GM12878 (cell line): Measurements from ENCODE around the gene SNX32. TPM values are rescaled to one million over a fixed set of nuclear protein-coding genes. Genes with fewer than 3 reads are reported as not detected.

Experiments used
- ATAC-seq: fragments of 200-7000 bp; cut with Tn5 transposase; 3 replicates; pipeline ENCODE4 v1.9.1; 2020; ENCODE audit warnings: mild to moderate bottlenecking, moderate library complexity
- BruUV-seq: library from RNA; stranded (reverse); fragments of 400-500 nt; replicated peaks from 2 replicates; lab custom pipeline; 2021; lab: Mats Ljungman, UMichigan
- CTCF ChIA-PET: fragments of 300-600 bp; sonication (Branson Sonifier 250); formaldehyde crosslinking; extraction: SDS; loops from one replicate; lab custom pipeline; 2021; ENCODE audit warnings: inconsistent platforms; lab: Yijun Ruan, JAX
- POLR2A ChIA-PET: fragments of 350-600 bp; formaldehyde crosslinking; extraction: SDS; loops from one replicate; lab custom pipeline; 2021; ENCODE audit warnings: inconsistent platforms; lab: Charles Lee
- RAD21 ChIA-PET: fragments of 300-600 bp; sonication (Branson Sonifier 250); formaldehyde crosslinking; loops from one replicate; lab custom pipeline; 2023; ENCODE audit warnings: antibody characterized with exemption; ENCODE audit not compliant: unreplicated experiment; lab: Charles Lee
- SMC1A ChIA-PET: fragments of 300-600 bp; sonication (Branson Sonifier 250); formaldehyde crosslinking; loops from one replicate; lab custom pipeline; 2023; ENCODE audit not compliant: unreplicated experiment, uncharacterized antibody; lab: Charles Lee
- DNase-seq: peaks from one replicate; pipeline ENCODE4 v3.0.0-alpha.2; 2011; ENCODE audit warnings: low read depth, low spot score
- FAIRE-seq: peaks from 3 replicates; lab custom pipeline; 2011; peaks lifted over from hg19 to GRCh38; lab: Jason Lieb, UNC
- H2AFZ ChIP-seq: 2 replicates; pipeline ENCODE4 v1.6.0; 2011; ENCODE audit warnings: low read depth, low read length, control low read depth; ENCODE audit not compliant: control insufficient read depth
- H3K27ac ChIP-seq: 2 replicates; pipeline ENCODE4 v1.5.1; 2011; ENCODE audit warnings: control low read depth; ENCODE audit not compliant: control insufficient read depth, insufficient read depth
- H3K27me3 ChIP-seq, 2 experiments: replicated peaks in 1 of 2; 2 replicates each; pipeline versions ENCODE4 v1.6.0 to v1.6.1; 2011; ENCODE audit warnings: low read length in 1 of 2; ENCODE audit not compliant: control insufficient read depth in 2 of 2, insufficient read depth in 2 of 2
- H3K36me3 ChIP-seq, 2 experiments: 2 replicates each; pipeline ENCODE4 v1.5.1; 2011; ENCODE audit warnings: low read length in 1 of 2; ENCODE audit not compliant: control insufficient read depth in 2 of 2, insufficient read depth in 2 of 2
- H3K4me1 ChIP-seq: 2 replicates; pipeline ENCODE4 v1.6.1; 2011; ENCODE audit warnings: mild to moderate bottlenecking, low read length, moderate library complexity, mixed read lengths; ENCODE audit not compliant: control insufficient read depth, insufficient read depth
- H3K4me2 ChIP-seq: 2 replicates; pipeline ENCODE4 v1.6.0; 2011; ENCODE audit warnings: control low read depth; ENCODE audit not compliant: control insufficient read depth, insufficient read depth
- H3K4me3 ChIP-seq: fragments of 200-600 bp; sonication (generic); 2 replicates; pipeline ENCODE4 v1.5.1; 2016
- H3K79me2 ChIP-seq: 2 replicates; pipeline ENCODE4 v1.6.0; 2011; ENCODE audit warnings: low read length; ENCODE audit not compliant: control insufficient read depth, insufficient read depth
- H3K9ac ChIP-seq: 2 replicates; pipeline ENCODE4 v1.8.0; 2011; ENCODE audit warnings: low read length, control low read depth, mixed read lengths; ENCODE audit not compliant: control insufficient read depth, insufficient read depth
- H3K9me3 ChIP-seq: replicated peaks from 3 replicates; pipeline ENCODE4 v1.5.1; 2011; ENCODE audit warnings: mild to moderate bottlenecking, low read length; ENCODE audit not compliant: control insufficient read depth, insufficient read depth
- H4K20me1 ChIP-seq: 2 replicates; pipeline ENCODE4 v1.6.0; 2011; ENCODE audit not compliant: control insufficient read depth, insufficient read depth
- FOXM1 ChIP-seq: IDR thresholded peaks from 2 replicates; pipeline ENCODE4 v1.6.1; 2012; ENCODE audit warnings: low read depth, mild to moderate bottlenecking, inconsistent platforms, low read length, moderate library complexity
- KAT2A ChIP-seq: conservative IDR thresholded peaks from 2 replicates; pipeline ENCODE4 v1.6.1; 2011; ENCODE audit warnings: low read depth, low read length; ENCODE audit not compliant: control insufficient read depth
- MYB ChIP-seq: fragments of 150-350 bp; IDR thresholded peaks from 2 replicates; pipeline ENCODE4 v1.6.1; 2014; ENCODE audit warnings: mild to moderate bottlenecking, low read depth, low read length, borderline replicate concordance
- NR2C1 ChIP-seq: fragments of 450-650 bp; IDR thresholded peaks from 2 replicates; pipeline ENCODE4 v1.6.1; 2017; ENCODE audit warnings: antibody characterized with exemption, mild to moderate bottlenecking, moderate library complexity
- NR2F1 ChIP-seq: fragments of 450-650 bp; conservative IDR thresholded peaks from 2 replicates; pipeline ENCODE4 v1.6.1; 2017; ENCODE audit warnings: mild to moderate bottlenecking
- POLR2A ChIP-seq: IDR thresholded peaks from 2 replicates; pipeline ENCODE4 v1.6.1; 2011; ENCODE audit warnings: low read depth, mild to moderate bottlenecking, low read length
- POLR2AphosphoS5 ChIP-seq: IDR thresholded peaks from 2 replicates; pipeline ENCODE4 v1.6.1; 2011; ENCODE audit warnings: mild to moderate bottlenecking, low read length, inconsistent platforms
- RELB ChIP-seq: fragments of 450-650 bp; IDR thresholded peaks from 2 replicates; pipeline ENCODE4 v1.6.1; 2017; ENCODE audit warnings: low read depth, mild to moderate bottlenecking, moderate library complexity
- SIN3A ChIP-seq: IDR thresholded peaks from 2 replicates; pipeline ENCODE4 v1.6.1; 2012; ENCODE audit warnings: low read depth, low read length, improper control_type of control experiment
- SPI1 ChIP-seq: IDR thresholded peaks from 2 replicates; pipeline ENCODE4 v1.6.1; 2011; ENCODE audit warnings: low read depth, mild to moderate bottlenecking, low read length, moderate library complexity, borderline replicate concordance; ENCODE audit not compliant: insufficient read depth
- TAF1 ChIP-seq: IDR thresholded peaks from 2 replicates; pipeline ENCODE4 v1.6.1; 2011; ENCODE audit warnings: mild to moderate bottlenecking, low read depth, low read length, borderline replicate concordance
- USF2 ChIP-seq: IDR thresholded peaks from 2 replicates; pipeline ENCODE4 v1.6.1; 2011; ENCODE audit warnings: low read depth, low read length, improper control_type of control experiment, borderline replicate concordance
- ZNF207 ChIP-seq: fragments of 450-650 bp; IDR thresholded peaks from 2 replicates; pipeline ENCODE4 v1.6.1; 2014; ENCODE audit warnings: antibody characterized with exemption, mild to moderate bottlenecking, borderline replicate concordance
- WGBS: methylation state at CpG from one replicate; pipeline ENCODE4 v1.1.6; 2016; ENCODE audit warnings: low lambda C conversion rate; ENCODE audit not compliant: insufficient replicate concordance, insufficient coverage; ENCODE audit errors: missing lambda C conversion rate; 5-methylcytosine and 5-hydroxymethylcytosine counted together
- in situ Hi-C: fragments of 300-500 bp; cut with MboI; formaldehyde crosslinking; loops from 9 replicates; pipeline ENCODE4 v1.14.3; 2018; ENCODE audit warnings: mixed read lengths
- intact Hi-C: fragments of 100-400 bp; cut with micrococcal nuclease; formaldehyde crosslinking; loops from one replicate; pipeline ENCODE4 v1.14.2; 2022; ENCODE audit not compliant: unreplicated experiment
- polyA plus RNA-seq, 11 experiments: library from polyadenylated mRNA; depleted of rRNA in 4 of 11; unstranded in 6 of 11; stranded (reverse) in 5 of 11; fragments of >200 nt; fragmentation: Nextera tagmentation in 4 of 11; fragmentation: Illumina TruSeq in 1 of 11; extraction: Ambion mirVana in 4 of 11; extraction: Trizol in 1 of 11; gene quantifications; 1 replicate in 1 of 11; 2 replicates in 10 of 11; pipeline versions ENCODE4 v1.2.1 to v1.2.3, GENCODE V29; 2011 to 2016; ENCODE audit warnings: inconsistent platforms in 2 of 11, missing spikeins in 2 of 11, low read depth in 1 of 11
- total RNA-seq, 4 experiments: library from RNA; depleted of rRNA in 3 of 4; stranded (reverse); fragments of >200 nt in 3 of 4; fragmentation: Illumina TruSeq in 1 of 4; extraction: Trizol in 1 of 4; gene quantifications; 2 replicates each; pipeline versions ENCODE4 v1.2.1 to v1.2.3, GENCODE V29; 2013 to 2021

SNX32 gene
- total and polyA plus RNA-seq, 10 of the 15 experiments (the other 5 are each of a cell fraction or from before 2014, with no cell fraction given) = 0.04 to 1.5 (median 0.11) TPM; not detected in 1

DNA sequence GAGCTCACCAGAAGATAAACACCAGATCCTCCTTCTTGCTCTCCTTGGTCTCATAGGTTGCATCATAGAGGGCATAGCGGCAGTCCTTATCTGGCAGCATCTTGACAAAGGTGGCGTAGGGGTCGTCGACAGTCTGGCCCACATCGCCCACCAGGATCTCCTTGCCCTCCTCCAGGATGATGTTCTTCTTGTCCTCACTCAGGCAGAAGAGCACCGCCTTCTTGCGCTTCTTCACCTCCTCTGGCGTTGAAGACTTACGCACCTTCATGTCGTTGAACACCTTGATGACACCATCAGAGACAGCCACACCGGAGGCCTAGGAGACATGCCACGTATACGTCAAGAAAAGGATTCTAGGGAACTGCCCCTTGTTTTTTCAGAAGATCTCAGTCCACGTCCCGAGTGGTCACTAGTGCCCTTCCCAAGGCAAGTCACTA lies 22.2 kb downstream of the SNX32 start:
- 83% methylated on average over 15 of the region's 15 CpGs for WGBS
- Histone ChIP-seq H2AFZ (no peak overlapping the region), H4K20me1 (peaks cover 24% of the 10 kb centered on the region), H3K9me3 (peaks cover 2% of the 10 kb centered on the region; the same call in 2 of the 3 replicates), H3K27me3 (no peaks in the 10 kb centered on the region), H3K79me2 (peaks cover 50% of the 10 kb centered on the region), H3K27ac (no peak overlapping the region), H3K4me3 (peak overlapping the region; percentile 93), H3K9ac (peak overlapping the region; percentile 92), H3K36me3 (peaks cover 32 to 41% of the 10 kb centered on the region in 2 experiments; a peak in 3 of 4 replicates), H3K4me2 (peak overlapping the region; percentile 94), H3K4me1 (peaks cover 10% of the 10 kb centered on the region)
- DNase-seq (no peak), FAIRE-seq (no peak), ATAC-seq (no peak)
- ChIA-PET RAD21 (no interaction called here), SMC1A (no interaction called here), CTCF (no interaction called here), POLR2A (no interaction called here)
- TF ChIP-seq TAF1 = no peak
- TF ChIP-seq NR2F1 = no peak
- TF ChIP-seq FOXM1 = no peak
- TF ChIP-seq POLR2AphosphoS5 = peak; percentile 22; the same call in 1 of the 2 replicates
- peak; percentile 55 for TF ChIP-seq POLR2A
- in situ Hi-C loops = loop anchor here (25.0 kb wide), 1 partner anchor 1619 kb away; the partner anchor contains the start of genes DNAJC4, FKBP2, NUDT22 and PPP1R14B
- no TSS peak for BruUV-seq
- intact Hi-C loops = loop anchor here (5.0 kb wide), 1 partner anchor 196 kb away; the partner anchor contains the start of gene SF3B2

- H2AFZ ChIP-seq = no peak overlapping the region
- TF ChIP-seq ZNF207 = peak; percentile 84; the same call in 1 of the 2 replicates
- no peak for TF ChIP-seq MYB
- peak; percentile 76 for TF ChIP-seq RELB
- peak; percentile 79 for TF ChIP-seq POLR2A
- TF ChIP-seq SPI1 = peak; percentile 90
- TF ChIP-seq KAT2A = no peak
- peak; percentile 90; the same call in 1 of the 2 replicates for TF ChIP-seq SIN3A
- TF ChIP-seq USF2 = peak; percentile 72
- no peak for TF ChIP-seq NR2C1
Measured at GRCh38 chr11:65856689-65857499, 23.1 kb downstream of the SNX32 start.

More at GRCh38 chr11:65856689-65857499, 23.1 kb downstream of the SNX32 start:
- H3K4me3 ChIP-seq = peak overlapping the region; percentile 93
- peaks cover 24% of the 10 kb centered on the region for H4K20me1 ChIP-seq
- DNase-seq (no peak), FAIRE-seq (peak; percentile 65), ATAC-seq (peak; percentile 50)
- CTCF ChIA-PET = interaction anchor here (5.7 kb wide), 1 partner anchor 31 kb away, joined by 146 read pairs; the partner anchor contains the start of genes CCDC85B and FIBP
- peak overlapping the region; percentile 92 for H3K9ac ChIP-seq
- peaks cover 59% of the 10 kb centered on the region for H3K79me2 ChIP-seq
- H3K27me3 ChIP-seq = no peaks in the 10 kb centered on the region
- H3K36me3 ChIP-seq = peaks cover 28 to 39% of the 10 kb centered on the region in 2 experiments; a peak in 3 of 4 replicates
- no peaks in the 10 kb centered on the region; the same call in 2 of the 3 replicates for H3K9me3 ChIP-seq
- SMC1A ChIA-PET = no interaction called here
- intact Hi-C loops = loop anchor here (5.0 kb wide), 1 partner anchor 195 kb away; the partner anchor contains the start of gene SF3B2
- peak overlapping the region; percentile 94 for H3K4me2 ChIP-seq
- H3K4me1 ChIP-seq = peaks cover 15% of the 10 kb centered on the region
- POLR2A ChIA-PET = interaction anchor here (0.5 to 4.1 kb wide), 5 partner anchors 24 to 455 kb away, joined by 3 to 18 read pairs (median 6); partner anchors contain the start of genes RNASEH2C and SNX32
- BruUV-seq = no TSS peak
- in situ Hi-C loops = loop anchor here (25.0 kb wide), 1 partner anchor 1620 kb away; the partner anchor contains the start of genes DNAJC4, FKBP2, NUDT22 and PPP1R14B
- peak overlapping the region; percentile 100 for H3K27ac ChIP-seq
- WGBS = under 1% methylated on average over 57 of the region's 57 CpGs
- RAD21 ChIA-PET = interaction anchor here (0.5 to 5.0 kb wide), 2 partner anchors 34 to 106 kb away, joined by 3 to 76 read pairs; partner anchors contain the start of genes CCDC85B and FIBP
